ENCODE results near the gene SEMG1. TPM values are rescaled to one million over a fixed set of nuclear protein-coding genes. Genes with fewer than 3 reads are reported as not detected.

SEMG1 gene
- total RNA-seq, 1 donor from 2014 or later, result not detected

- peaks cover 20% of the 10 kb centered on the region for H3K4me1 Mint-ChIP-seq (ENCODE audit: unreplicated experiment)
- peak overlapping the region; percentile 98 for H3K27ac Mint-ChIP-seq
- H3K9me3 Mint-ChIP-seq, result no peaks in the 10 kb centered on the region
- peak overlapping the region; percentile 77 for H3K4me3 Mint-ChIP-seq
- DNase-seq (ENCODE audit: extremely low spot score, unreplicated experiment), result no peak
- peaks cover 17% of the 10 kb centered on the region for H3K27me3 Mint-ChIP-seq
- H3K36me3 Mint-ChIP-seq, result no peaks in the 10 kb centered on the region
- no peak for TF ChIP-seq CTCF (conservative IDR thresholded peaks at IDR 0.05)
Measured at GRCh38 chr20:45253261-45253660, 46.4 kb downstream of the SEMG1 start.

GRCh38 chr20:45254383-45255262, 47.8 kb downstream of the SEMG1 start, which contains the start of gene SLPI:
Gene SLPI, minus strand, starts transcription at chr20:45254564. Its CDS starts 21 bp downstream, at chr20:45254543.
- DNase-seq (ENCODE audit: extremely low spot score, unreplicated experiment), result no peak
- TF ChIP-seq CTCF (conservative IDR thresholded peaks at IDR 0.05), result no peak
- no peaks in the 10 kb centered on the region for H3K9me3 Mint-ChIP-seq
- peaks cover 20% of the 10 kb centered on the region for H3K27me3 Mint-ChIP-seq
- H3K4me1 Mint-ChIP-seq (ENCODE audit: unreplicated experiment), result peaks cover 20% of the 10 kb centered on the region
- peak within 1 kb of the TSS; percentile 77 for H3K4me3 Mint-ChIP-seq
- no peaks in the 10 kb centered on the region for H3K36me3 Mint-ChIP-seq
- peak within 1 kb of the TSS; percentile 98 for H3K27ac Mint-ChIP-seq

- no peaks in the 10 kb centered on the region for H3K9me3 Mint-ChIP-seq
- DNase-seq (ENCODE audit: extremely low spot score, unreplicated experiment), result no peak
- no peaks in the 10 kb centered on the region for H3K36me3 Mint-ChIP-seq
- H3K4me3 Mint-ChIP-seq, result no peak overlapping the region
- H3K4me1 Mint-ChIP-seq (ENCODE audit: unreplicated experiment), result peaks cover 16% of the 10 kb centered on the region
- no peak overlapping the region for H3K27ac Mint-ChIP-seq
- no peak for TF ChIP-seq CTCF (conservative IDR thresholded peaks at IDR 0.05)
- H3K27me3 Mint-ChIP-seq, result peaks cover 11% of the 10 kb centered on the region
Measured at GRCh38 chr20:45257161-45257560, 50.3 kb downstream of the SEMG1 start.

GRCh38 chr20:45257711-45258110, 50.9 kb downstream of the SEMG1 start:
- no peak for TF ChIP-seq CTCF (conservative IDR thresholded peaks at IDR 0.05)
- Mint-ChIP-seq H3K4me1 (ENCODE audit: unreplicated experiment) (peaks cover 12% of the 10 kb centered on the region), H3K4me3 (no peak overlapping the region), H3K27me3 (peaks cover 12% of the 10 kb centered on the region), H3K27ac (no peak overlapping the region), H3K9me3 (no peaks in the 10 kb centered on the region), H3K36me3 (no peaks in the 10 kb centered on the region)
- no peak for DNase-seq (ENCODE audit: extremely low spot score, unreplicated experiment)

GRCh38 chr20:45258259-45258658, 51.4 kb downstream of the SEMG1 start:
- H3K9me3 Mint-ChIP-seq, result no peaks in the 10 kb centered on the region
- no peak for DNase-seq (ENCODE audit: extremely low spot score, unreplicated experiment)
- H3K4me1 Mint-ChIP-seq (ENCODE audit: unreplicated experiment), result peaks cover 12% of the 10 kb centered on the region
- no peak overlapping the region for H3K27ac Mint-ChIP-seq
- H3K4me3 Mint-ChIP-seq, result no peak overlapping the region
- H3K27me3 Mint-ChIP-seq, result peaks cover 15% of the 10 kb centered on the region
- TF ChIP-seq CTCF (conservative IDR thresholded peaks at IDR 0.05), result no peak
- no peaks in the 10 kb centered on the region for H3K36me3 Mint-ChIP-seq

Data from type B pancreatic cell (in vitro differentiated cells).